HL-60/S4 (cell line): ENCODE data around the gene TRPV4.
"Not testable (repeated sequence)": the region's sequence is repeated elsewhere in the genome, so short reads cannot be mapped to it uniquely, and the experiment has no call there.

Experiments used
- in situ Hi-C: fragments of 300-500 bp; cut with MboI; formaldehyde crosslinking; loops from 2 replicates; pipeline ENCODE4 v1.14.3; 2022; ENCODE audit warnings: low sequenced_read_pairs

Gene TRPV4

DNA sequence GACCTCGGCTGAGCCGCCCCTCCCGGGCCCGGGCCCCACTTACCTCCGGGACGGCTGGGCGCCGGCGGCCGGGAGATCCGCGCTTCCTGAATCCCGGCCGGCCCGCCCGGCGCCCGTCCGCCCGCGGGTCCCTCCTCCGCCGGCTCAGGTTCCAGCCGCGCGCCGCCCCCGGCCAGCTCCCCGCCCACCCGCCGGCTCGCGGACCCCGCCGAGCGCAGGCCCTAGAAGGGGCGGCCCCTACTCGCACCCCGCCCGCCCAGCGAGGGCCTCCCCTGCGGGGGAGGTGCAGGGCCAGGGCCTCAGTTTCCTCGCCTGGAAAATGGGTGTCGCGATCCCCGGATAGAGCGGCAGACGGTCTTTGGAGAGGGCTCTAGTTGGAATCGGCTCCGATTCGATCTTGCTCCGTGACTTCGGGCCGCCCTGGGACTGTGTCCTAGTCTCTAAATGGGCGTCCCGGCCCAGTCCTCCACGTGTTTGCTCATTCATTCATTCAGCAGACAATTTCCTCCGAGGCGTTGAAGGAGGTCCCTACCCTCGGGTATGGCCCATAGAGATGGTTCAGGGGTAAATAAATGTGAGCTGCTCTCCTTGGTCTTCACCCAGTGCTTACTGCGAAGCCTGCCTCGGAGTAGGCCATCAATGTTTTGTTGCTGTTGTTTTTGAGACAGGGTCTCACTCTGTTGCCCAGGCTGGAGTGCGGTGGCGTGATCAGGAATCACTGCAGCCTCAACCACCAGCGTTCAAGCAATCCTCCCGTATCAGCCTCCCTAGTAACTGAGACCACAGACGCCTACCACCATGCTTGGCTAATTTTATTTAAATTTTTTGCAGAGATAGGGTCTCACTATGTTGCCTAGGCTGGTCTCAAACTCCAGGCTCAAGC is at the start of gene TRPV4:
Gene TRPV4 (minus strand): TSS at position 92 of the 883 bp plus-strand sequence. CDS start 18,602 bp downstream, outside the sequence.
- in situ Hi-C loops = no loop called here

DNA sequence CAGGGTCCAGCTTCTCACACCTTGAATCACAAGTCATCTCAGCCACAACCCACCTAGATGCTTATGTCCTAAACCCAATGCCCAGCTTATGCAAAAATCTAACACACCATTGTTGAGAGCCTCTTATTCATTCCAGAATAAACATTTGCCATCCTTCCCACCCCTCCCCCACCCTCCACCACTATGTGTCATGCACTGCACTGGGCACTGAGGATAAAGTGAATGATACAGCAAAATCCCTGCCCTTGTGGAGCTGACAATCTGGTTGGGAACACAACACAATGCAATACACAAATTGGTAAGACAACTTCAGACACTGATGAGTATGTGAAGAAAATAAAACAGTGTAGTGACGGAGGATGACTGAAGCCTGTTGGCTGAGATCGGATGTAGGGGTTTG is 48.6 kb upstream of the TRPV4 start:
- in situ Hi-C loops = no loop called here

DNA sequence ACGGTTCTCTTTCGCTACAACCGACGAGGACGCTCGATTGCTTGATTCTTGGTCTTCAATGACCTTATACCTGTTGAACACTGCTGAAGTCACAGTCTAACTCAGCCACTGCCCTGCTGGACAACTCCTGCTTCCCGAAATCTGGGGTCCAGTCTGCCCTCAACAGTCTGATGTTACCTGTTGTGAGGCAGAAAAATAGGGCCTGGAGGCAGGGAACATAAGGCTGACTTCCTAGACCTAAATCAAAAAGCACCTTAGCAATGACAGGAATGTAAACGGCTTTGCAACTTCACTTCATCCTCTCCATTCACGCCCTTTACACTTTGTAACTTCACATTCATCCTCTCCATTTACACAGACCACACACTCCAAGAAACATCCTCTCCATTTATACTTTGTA is 47.7 kb upstream of the TRPV4 start:
- in situ Hi-C loops = no loop called here

DNA sequence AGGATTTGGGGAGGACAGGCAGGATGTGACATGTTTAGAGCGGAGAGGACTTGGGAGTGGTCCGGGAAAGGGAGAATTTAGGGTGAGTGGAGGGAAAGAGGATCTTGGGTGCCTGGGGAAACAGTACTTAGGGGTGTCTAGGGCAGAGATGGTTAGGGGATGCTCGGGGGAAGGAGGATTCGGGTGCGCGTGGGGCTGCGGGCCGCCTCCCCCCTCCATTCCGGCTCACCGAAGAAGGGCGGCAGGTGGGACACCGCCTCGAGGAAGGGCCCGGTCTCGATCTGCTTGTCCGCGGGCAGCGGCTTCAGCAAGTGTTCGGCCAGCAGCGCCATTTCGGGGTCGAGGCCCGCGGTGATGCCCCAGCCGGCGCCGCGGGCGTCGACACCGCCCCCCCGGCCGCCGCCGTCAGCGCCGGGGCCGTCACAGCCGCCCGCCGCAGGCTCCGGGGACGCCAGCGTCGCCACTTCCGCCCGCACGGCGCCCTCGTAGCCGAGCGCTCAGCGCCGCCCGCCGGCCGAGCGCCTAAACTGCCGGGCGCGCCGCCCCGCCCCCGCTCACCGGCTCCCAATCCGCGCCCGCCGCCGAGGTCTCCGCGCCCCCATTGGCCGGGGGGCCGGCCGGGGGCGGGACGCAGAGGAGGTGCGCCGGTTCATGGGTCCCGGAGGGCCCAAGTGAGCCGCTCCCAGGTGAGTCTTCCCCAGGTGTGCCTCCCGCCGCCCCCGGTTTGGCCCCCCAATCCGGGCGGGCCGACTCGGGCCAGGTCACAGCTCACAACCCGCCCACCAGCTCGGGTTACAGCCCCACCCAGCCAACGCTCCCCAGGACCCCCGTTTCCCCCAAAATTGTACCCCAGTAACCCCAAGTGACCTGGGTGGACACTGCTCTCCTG is 47.1 kb upstream of the TRPV4 start, which contains the start of gene GLTP:
Gene GLTP (minus strand): TSS at position 499 of the 889 bp plus-strand sequence. CDS start 167 bp downstream, at position 332.
- in situ Hi-C loops = no loop called here

DNA sequence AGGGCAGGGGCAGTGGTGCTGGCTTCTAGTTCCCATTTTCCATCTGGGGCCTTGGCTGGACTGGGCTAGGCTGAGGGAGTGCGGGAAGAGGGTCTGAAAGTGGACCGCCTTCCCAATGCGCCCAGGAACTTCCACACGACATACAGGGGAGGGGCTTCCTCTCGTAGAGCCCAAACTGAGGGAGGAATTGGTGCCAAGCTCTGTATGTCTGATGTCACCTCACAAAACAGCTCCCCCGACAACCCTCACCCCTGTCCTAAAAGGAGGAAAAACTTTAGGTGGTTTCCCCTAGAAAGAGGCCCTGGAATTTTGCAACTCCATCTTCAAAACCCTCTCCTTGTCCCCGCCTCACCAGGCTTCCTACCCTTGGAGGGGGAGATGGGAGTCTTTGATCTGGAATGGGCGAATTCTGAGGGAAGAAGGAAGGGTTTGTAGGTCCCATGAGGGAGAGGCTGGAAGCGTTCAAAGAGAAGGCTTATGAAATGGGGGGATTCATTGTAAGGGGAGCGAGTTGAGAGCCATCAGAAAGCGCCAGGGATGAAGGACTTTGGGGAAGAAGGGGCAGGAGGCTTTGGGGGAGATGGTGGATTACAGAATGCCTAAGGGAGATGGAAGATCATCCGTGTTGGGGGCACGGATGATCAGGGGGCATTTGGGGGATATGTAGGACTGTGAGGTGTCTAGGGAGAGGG is 46.3 kb upstream of the TRPV4 start:
- in situ Hi-C loops = no loop called here

DNA sequence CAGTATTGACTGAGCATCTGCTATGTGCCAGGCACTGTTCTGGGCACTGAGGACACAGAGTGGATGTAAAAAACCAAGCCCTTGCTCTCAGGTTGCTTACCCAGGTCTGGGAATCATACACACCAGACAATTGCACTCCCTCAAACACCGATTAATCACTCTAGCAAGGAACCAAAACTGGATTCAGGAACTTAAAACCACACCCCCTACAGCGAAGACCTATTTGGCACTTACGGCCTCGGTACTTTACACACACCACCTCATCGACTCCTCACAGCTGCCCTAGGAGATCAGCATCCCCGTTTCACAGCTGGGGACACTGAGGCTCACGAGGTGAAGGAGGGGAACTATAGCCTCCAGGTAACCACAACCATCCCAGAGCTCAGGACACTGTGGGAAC is 45.6 kb upstream of the TRPV4 start:
- in situ Hi-C loops = no loop called here

DNA sequence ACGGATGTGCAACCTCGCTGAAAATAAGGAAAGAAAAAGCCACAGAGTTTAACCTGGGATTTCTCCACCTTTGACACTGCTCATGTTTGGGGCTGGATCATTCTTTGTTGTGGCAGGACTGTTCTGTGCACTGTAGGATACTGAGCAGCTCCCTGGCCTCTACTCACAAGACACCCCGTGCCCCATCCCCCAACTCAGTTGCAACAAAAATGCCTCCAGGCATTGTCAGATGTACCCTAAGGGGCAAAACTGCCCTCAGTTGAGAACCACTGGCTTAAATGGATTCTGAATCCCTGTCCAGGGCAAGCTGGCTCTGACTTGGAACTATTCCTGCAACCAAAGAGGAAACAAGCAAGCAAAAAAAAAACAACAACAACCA is 45.0 kb upstream of the TRPV4 start:
- in situ Hi-C loops = no loop called here

DNA sequence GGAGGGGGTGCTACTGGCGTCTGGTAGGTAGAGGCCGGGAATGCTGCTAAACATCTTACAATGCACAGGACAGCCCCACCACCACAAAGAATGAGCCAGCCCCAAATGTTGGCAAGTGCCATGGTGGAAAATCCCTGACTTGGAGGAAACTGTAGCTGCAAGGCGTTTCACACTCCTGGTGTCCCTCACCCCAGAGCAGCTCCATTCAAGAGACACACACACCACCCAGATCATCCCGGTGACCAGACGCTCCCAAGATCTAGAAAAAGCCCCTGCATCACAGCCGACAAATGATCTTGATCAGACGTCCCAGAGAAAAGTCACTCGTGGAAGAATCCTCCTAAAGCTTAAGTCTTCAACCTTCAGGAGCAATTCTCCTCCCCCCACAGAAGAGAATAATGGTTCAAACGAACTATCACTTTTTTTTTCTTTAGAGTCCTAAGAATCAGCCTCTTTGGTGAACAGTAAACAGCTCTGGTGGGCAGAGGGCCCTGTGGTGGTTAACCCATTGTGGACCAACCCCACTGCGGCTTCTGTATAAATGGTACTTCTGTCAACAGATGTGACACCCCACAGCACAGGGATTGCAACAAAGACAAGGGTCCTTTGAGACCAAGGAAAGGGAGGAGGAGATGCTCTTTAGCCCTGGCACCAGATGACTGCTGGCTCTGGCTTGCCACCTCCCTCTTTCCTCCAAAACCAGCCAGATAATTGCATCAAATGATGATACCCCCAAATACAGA is 44.5 kb upstream of the TRPV4 start:
- in situ Hi-C loops = no loop called here

DNA sequence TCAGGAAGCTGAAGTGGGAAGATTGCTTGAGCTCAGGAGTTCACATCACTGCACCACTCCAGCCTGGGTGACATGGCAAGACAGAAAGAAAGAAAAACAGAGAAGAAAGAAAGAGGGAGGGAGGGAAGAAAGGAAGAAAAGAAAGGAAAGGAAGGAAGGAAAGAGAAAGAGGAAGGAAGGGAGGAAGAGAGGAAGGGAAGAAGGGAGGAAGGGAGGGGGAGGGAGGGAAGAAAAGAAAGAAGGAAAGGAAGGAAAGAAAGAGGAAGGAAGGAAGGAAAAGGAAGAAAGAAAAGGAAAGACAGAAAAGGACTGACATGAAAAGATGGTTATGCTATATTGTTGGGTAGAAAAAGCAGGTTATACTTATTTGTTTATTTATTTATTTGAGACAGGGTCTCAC is 43.2 kb upstream of the TRPV4 start:
- in situ Hi-C loops = no loop called here

DNA sequence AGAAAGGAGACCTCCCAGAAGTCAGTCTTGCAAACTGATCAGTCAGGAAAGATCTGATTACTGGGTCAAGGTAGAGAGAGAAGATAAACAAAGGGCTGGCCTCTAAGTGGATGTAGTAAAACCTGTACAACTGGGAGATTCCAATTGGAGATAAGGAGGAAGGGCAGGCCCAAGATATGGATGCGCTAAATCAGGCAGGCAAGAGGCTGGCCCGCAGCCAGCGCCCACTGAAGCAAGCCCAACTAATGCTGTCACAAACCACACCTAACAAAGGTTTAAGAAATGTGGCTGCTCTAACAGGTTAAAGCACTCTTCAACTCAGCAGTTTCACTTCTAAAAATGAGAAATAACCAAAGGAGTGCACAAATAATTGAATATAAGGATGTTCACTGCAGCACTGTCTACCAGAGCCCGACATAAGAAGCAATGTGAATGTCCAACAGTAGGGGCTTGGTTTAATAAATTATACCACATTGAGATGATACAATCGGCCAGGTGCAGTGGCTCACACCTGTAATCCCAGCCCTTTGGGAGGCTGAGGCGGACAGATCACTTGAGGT is 42.5 kb upstream of the TRPV4 start:
- in situ Hi-C loops = no loop called here

DNA sequence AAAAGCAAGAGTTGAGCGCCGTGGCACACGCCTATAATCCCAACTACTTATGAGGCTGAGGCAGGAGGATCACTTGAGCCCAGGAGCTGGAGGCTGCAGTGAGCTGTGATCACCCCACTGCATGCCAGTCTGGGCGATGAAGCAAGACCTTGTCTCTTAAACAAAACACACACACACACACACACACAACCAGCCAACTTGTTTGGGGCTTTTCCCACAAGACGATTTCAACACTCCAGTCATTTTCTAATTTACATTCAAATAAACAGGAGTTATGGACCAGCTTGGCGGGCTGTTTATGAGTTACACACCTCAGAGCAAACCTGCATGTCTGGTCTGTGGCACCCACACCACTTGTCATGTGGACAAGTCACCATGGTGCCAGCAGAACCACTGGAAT is 40.5 kb upstream of the TRPV4 start:
- in situ Hi-C loops = no loop called here

DNA sequence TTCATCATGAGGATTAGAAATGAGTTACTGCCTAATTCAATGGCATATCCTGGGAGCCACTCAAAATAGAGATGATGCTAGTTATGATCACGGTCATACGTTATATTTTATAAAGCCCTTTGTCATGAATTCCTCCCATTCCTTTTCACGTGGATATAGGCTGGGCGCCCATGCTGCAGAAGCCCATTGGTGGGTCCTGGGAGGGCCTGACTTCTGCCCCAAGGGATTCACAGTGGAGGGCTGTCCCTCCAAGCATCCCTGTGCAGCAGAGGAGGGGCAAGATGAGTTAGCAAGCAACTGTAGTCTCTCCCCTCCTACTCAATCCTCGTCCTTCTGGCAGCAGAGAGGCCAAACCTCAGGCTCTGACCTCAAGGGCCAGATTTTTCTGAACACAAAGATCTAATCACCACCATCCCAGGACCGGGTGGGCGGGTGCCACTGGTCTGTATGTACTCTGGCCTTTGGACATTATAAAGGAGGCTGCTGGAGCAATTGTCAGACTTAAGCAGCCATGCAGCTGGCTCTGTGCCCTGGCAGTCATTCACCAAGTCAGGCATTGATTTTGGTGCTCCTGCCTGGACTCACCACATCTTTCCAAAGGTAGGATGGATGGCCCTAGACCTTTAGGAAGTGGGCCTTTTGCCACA is 38.6 kb upstream of the TRPV4 start:
- in situ Hi-C loops = no loop called here

DNA sequence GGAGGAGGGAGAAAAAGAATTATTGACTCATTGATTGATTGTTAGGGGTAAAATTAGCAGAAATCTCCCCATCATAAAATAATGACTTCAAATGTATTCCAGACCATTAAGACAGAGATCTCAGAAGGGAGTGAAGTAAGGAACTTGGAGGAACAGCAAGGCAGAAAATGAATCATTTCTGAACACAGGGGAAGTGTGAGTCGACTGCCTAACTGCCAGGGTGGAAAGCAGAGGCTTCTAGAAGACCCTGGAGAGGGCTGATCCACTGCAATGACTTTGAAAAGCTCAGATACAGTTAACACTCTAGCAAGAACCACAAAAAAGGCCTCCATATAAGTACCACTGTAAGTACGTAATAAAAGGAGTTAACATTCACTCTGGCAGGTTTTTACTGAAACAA is 37.5 kb upstream of the TRPV4 start:
- in situ Hi-C loops = no loop called here

DNA sequence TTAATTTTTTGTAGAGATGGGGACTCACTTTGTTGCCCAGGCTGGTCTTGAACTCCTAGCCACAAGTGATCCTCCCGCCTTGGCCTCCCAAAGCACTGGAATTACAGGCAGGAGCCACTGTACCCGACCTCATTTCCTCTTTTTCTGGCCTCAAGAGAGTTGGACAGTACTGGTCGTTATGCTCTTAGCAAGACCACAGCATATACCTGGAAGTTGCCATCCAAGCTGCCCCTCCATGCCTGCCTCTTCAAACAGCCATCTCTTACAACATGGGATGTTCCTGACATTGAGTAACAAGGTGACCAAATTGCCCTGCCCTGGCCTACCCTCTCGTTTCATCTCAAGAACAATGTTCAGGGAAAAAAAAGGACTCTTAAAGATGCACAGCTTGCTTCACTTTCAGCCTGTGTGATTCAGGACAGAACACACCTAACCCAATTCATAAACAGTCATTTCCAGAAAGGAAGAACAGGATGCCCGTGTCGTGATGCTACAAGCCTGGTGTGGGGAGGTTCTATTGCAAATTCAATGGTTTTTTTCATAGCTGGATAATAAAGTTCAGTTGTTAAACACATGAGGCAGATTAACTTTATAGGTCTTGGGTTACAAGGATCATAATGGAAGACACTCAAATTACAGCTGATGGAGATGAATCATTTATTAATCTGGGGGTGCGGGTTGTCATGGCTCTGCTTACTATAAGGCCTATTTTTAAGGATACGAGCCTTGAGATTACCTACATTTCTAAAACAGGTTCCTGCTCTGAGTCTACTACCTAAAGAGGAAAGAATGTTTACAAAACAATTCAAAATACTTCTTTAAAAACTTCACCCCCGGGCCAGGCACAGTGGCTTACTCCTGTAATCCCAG is 35.2 kb upstream of the TRPV4 start:
- in situ Hi-C loops = no loop called here

DNA sequence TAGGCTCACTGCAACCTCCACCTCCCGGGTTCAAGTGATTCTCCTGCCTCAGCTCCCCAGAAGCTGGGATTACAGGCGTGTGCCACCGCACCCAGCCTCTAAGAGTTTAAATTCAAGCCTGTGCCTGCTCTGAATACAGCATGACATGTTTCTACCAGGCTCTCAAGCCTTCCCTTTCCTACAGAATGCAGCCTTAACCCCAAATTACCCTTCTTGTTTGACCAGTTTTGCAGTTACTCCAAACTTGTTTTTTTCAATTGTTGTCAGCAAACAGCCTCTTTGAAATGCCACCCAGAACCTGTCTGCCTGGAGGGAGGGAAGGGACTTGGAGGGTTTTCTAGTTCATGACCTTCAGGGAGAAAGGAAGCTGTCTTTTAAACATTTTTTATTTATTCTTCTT is 31.7 kb upstream of the TRPV4 start:
- in situ Hi-C loops = no loop called here

DNA sequence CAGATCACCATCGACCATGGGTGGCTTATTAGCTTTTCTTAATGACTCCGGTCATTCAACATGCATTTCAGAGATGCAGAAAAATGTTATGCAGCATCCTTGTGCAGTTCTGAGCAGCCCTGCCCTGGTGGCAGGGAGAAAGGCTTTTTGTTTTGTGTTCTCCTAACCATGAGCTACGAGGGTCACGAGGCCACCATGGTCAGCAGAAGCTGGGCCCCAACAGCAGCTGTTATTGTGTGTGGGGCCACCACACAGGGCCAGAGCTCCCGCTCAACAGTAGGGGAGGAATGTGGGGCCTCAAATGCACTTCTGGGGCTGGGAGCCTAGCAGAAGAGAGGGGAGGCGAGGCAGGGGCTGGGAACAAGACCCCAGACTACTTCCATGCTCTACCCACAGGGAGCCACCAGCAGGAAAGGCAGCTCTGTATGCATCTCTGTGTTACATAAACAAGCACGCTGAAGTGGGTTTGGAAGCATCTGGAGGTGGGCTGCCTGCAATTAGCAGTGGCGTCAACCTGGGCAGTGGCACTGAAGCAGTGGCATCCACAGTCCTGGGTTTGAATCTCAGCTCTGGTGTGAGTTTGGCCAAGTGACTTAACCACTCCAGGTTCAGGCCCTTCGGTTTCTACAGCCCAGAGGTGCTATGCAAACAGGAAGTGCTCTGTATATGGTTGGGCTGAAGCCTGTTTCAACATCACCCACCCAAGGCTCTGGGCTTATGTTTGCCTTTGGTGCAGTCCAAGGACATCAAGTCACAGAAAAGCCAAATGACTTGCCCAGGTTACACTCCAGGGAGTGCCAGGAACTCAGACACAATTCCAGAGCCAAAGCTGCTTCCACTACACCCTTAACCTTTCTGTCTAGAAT is 30.9 kb upstream of the TRPV4 start:
- in situ Hi-C loops = no loop called here

DNA sequence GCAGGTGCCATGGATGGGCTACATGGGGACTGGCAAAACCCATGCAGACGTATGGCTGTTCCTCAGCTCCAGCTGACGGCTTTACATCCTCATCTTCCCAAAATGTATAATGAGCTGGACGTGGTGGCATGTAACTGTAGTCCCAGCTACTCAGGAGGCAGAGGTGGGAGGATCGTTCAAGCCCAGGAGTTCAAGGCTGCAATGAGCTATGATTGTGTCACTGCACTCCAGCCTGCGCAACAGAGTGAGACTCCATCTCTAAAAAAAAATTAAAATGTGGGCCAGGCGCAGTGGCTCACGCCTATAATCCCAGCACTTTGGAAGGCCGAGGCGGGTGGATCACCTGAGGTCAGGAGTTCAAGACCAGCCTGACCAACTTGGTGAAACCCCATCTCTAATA is 29.3 kb upstream of the TRPV4 start:
- in situ Hi-C loops = not testable (repeated sequence)
